ENCODE data around the gene SPTBN5.

The SPTBN5 gene

GRCh38 chr15:41907141-41907540 lies 13.3 kb upstream of the SPTBN5 start:
- no peak for DNase-seq (ENCODE audit: low read depth, low spot score)
- no peak overlapping the region for H3K4me3 ChIP-seq (ENCODE audit: low read length)

GRCh38 chr15:41906608-41907007 lies 12.8 kb upstream of the SPTBN5 start:
- DNase-seq (ENCODE audit: low read depth, low spot score) = no peak
- no peak overlapping the region for H3K4me3 ChIP-seq (ENCODE audit: low read length)

GRCh38 chr15:41905036-41905793 lies 11.4 kb upstream of the SPTBN5 start:
- no peak overlapping the region for H3K4me3 ChIP-seq (ENCODE audit: low read length)
- no peak for DNase-seq (ENCODE audit: low read depth, low spot score)

GRCh38 chr15:41904541-41905005 lies 10.7 kb upstream of the SPTBN5 start:
- DNase-seq (ENCODE audit: low read depth, low spot score) = peak; percentile 52
- no peak overlapping the region for H3K4me3 ChIP-seq (ENCODE audit: low read length)

GRCh38 chr15:41903782-41904181 lies 9.9 kb upstream of the SPTBN5 start:
- DNase-seq (ENCODE audit: low read depth, low spot score) = no peak
- no peak overlapping the region for H3K4me3 ChIP-seq (ENCODE audit: low read length)

GRCh38 chr15:41901431-41901830 lies 7.6 kb upstream of the SPTBN5 start:
- H3K4me3 ChIP-seq (ENCODE audit: low read length) = no peak overlapping the region
- no peak for DNase-seq (ENCODE audit: low read depth, low spot score)

- no peak for DNase-seq (ENCODE audit: low read depth, low spot score)
- H3K4me3 ChIP-seq (ENCODE audit: low read length) = no peak overlapping the region
These were observed 6.9 kb upstream of the SPTBN5 start for GRCh38 chr15:41900526-41901380.

- DNase-seq (ENCODE audit: low read depth, low spot score) = no peak
- H3K4me3 ChIP-seq (ENCODE audit: low read length) = no peak overlapping the region
These were observed 6.1 kb upstream of the SPTBN5 start for GRCh38 chr15:41899854-41900442.

- no peak overlapping the region for H3K4me3 ChIP-seq (ENCODE audit: low read length)
- no peak for DNase-seq (ENCODE audit: low read depth, low spot score)
These were observed 3.5 kb upstream of the SPTBN5 start for GRCh38 chr15:41897363-41897799.

- H3K4me3 ChIP-seq (ENCODE audit: low read length) = no peak overlapping the region
- DNase-seq (ENCODE audit: low read depth, low spot score) = no peak
These were observed 2.7 kb upstream of the SPTBN5 start for GRCh38 chr15:41896566-41896965.

GRCh38 chr15:41895957-41896356 lies 2.1 kb upstream of the SPTBN5 start:
- H3K4me3 ChIP-seq (ENCODE audit: low read length) = no peak overlapping the region
- no peak for DNase-seq (ENCODE audit: low read depth, low spot score)

GRCh38 chr15:41895491-41895890 lies 1.6 kb upstream of the SPTBN5 start:
- no peak for DNase-seq (ENCODE audit: low read depth, low spot score)
- no peak overlapping the region for H3K4me3 ChIP-seq (ENCODE audit: low read length)

GRCh38 chr15:41894791-41895463 lies 1.1 kb upstream of the SPTBN5 start:
- peak; percentile 12 for DNase-seq (ENCODE audit: low read depth, low spot score)
- no peak overlapping the region for H3K4me3 ChIP-seq (ENCODE audit: low read length)

- DNase-seq (ENCODE audit: low read depth, low spot score) = no peak
- no peak overlapping the region for H3K4me3 ChIP-seq (ENCODE audit: low read length)
These were observed 468 bp upstream of the SPTBN5 start for GRCh38 chr15:41894251-41894790.

- no peak overlapping the region for H3K4me3 ChIP-seq (ENCODE audit: low read length)
- no peak for DNase-seq (ENCODE audit: low read depth, low spot score)
These were observed 1.0 kb downstream of the SPTBN5 start for GRCh38 chr15:41892621-41893421.

GRCh38 chr15:41891946-41892345 lies 1.9 kb downstream of the SPTBN5 start:
- no peak for DNase-seq (ENCODE audit: low read depth, low spot score)

GRCh38 chr15:41891226-41891625 lies 2.6 kb downstream of the SPTBN5 start:
- no peak for DNase-seq (ENCODE audit: low read depth, low spot score)
- H3K4me3 ChIP-seq (ENCODE audit: low read length) = no peak overlapping the region

More at GRCh38 chr15:41891946-41892345, 1.9 kb downstream of the SPTBN5 start:
- no peak overlapping the region for H3K4me3 ChIP-seq (ENCODE audit: low read length)

GRCh38 chr15:41890050-41890690 lies 3.7 kb downstream of the SPTBN5 start:
- H3K4me3 ChIP-seq (ENCODE audit: low read length) = no peak overlapping the region
- no peak for DNase-seq (ENCODE audit: low read depth, low spot score)

Data from Jurkat, Clone E6-1 (cell line).